Mesothelial cell of epicardium (in vitro differentiated cells): Measurements from ENCODE around the gene ITCH. TPM values are rescaled to one million over a fixed set of nuclear protein-coding genes. Genes with fewer than 3 reads are reported as not detected.

Source experiments
- DNase-seq, 2 experiments: peaks; one replicate each; pipeline ENCODE4 v3.0.0; 2021; ENCODE audit warnings: low spot score in 2 of 2; ENCODE audit not compliant: unreplicated experiment in 2 of 2
- H3K27ac Mint-ChIP-seq: 2 replicates; pipeline ENCODE4 v1.8.0; 2021; ENCODE audit warnings: mixed read lengths
- H3K27me3 Mint-ChIP-seq: 2 replicates; pipeline ENCODE4 v1.8.0; 2021; ENCODE audit warnings: low read depth, mixed read lengths
- H3K36me3 Mint-ChIP-seq: 2 replicates; pipeline ENCODE4 v1.8.0; 2021; ENCODE audit warnings: mixed read lengths
- H3K4me1 Mint-ChIP-seq: 2 replicates; pipeline ENCODE4 v1.8.0; 2021; ENCODE audit warnings: mixed read lengths
- H3K4me3 Mint-ChIP-seq: 2 replicates; pipeline ENCODE4 v1.8.0; 2021; ENCODE audit warnings: mild to moderate bottlenecking, moderate library complexity, mixed read lengths
- H3K9me3 Mint-ChIP-seq: 2 replicates; pipeline ENCODE4 v1.8.0; 2021; ENCODE audit warnings: mixed read lengths
- microRNA-seq: library from miRNA; unstranded; fragments of <30 nt; microRNA quantifications from one replicate; pipeline ENCODE4 v1.2.0, GENCODE V29; 2021; ENCODE audit warnings: inconsistent platforms, mixed read lengths
- total RNA-seq: library from RNA; stranded (reverse); gene quantifications from 3 replicates; pipeline ENCODE4 v1.2.1, GENCODE V29; 2021
- TF ChIP-seq, protein P1 (sequence below): fragments of 200-600 bp; sonication (generic); IDR thresholded peaks from one replicate; pipeline ENCODE4 v1.5.0; 2021; ENCODE audit warnings: antibody characterized with exemption; ENCODE audit not compliant: unreplicated experiment

ITCH gene
- total RNA-seq, 1 donor from 2014 or later = 60.2 TPM

DNA sequence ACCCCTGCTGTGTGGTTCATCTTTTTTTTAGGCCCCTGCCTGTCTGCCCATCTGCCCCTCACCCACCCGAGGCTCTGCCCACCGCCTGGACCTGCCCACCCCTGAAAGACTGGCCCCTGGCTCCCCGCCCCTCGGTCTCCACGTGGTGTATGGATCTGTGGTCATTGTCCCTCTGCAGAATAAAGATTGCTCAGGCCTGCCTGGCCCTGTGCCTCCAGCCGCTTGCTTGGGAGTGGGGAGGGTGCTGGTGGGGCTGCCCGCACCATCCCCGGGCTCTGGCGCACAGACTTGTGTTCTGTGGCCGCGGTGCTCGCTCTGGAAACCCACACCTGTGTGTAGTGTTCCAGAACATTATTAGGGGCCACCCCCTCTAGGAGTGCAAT, 197.1 kb downstream of the ITCH start:
- H3K27ac Mint-ChIP-seq = peak overlapping the region; percentile 74
- H3K36me3 Mint-ChIP-seq = no peaks in the 10 kb centered on the region
- H3K4me3 Mint-ChIP-seq = peak overlapping the region; percentile 64
- no peak for DNase-seq
- no peaks in the 10 kb centered on the region for H3K9me3 Mint-ChIP-seq
- no peaks in the 10 kb centered on the region for H3K27me3 Mint-ChIP-seq
- TF ChIP-seq, protein P1, sequence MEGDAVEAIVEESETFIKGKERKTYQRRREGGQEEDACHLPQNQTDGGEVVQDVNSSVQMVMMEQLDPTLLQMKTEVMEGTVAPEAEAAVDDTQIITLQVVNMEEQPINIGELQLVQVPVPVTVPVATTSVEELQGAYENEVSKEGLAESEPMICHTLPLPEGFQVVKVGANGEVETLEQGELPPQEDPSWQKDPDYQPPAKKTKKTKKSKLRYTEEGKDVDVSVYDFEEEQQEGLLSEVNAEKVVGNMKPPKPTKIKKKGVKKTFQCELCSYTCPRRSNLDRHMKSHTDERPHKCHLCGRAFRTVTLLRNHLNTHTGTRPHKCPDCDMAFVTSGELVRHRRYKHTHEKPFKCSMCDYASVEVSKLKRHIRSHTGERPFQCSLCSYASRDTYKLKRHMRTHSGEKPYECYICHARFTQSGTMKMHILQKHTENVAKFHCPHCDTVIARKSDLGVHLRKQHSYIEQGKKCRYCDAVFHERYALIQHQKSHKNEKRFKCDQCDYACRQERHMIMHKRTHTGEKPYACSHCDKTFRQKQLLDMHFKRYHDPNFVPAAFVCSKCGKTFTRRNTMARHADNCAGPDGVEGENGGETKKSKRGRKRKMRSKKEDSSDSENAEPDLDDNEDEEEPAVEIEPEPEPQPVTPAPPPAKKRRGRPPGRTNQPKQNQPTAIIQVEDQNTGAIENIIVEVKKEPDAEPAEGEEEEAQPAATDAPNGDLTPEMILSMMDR = no peak
- H3K4me1 Mint-ChIP-seq = peaks cover 11% of the 10 kb centered on the region

DNA sequence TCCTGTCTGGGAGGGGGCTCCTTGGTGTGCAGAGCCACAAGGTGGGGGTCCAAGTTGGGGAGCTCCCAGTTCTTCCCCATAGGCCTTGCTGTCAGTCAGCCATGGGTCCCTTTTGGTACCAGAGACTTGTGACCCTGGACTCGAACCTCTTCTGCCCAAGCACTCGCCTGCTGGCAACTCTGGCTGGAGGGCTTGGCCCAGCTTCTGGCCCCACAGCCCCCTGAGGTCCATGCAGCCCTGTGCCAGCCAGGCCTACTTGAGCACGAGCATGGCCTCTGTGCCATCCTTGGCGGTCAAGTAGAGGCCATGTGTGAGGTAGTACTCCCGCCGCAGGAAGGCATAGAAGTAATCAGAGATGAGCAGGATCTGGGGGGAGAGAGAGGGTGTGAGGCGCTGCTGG, 197.5 kb downstream of the ITCH start:
- Mint-ChIP-seq H3K27ac (no peak overlapping the region), H3K27me3 (no peaks in the 10 kb centered on the region), H3K9me3 (no peaks in the 10 kb centered on the region), H3K4me3 (peak overlapping the region; percentile 64), H3K4me1 (peaks cover 11% of the 10 kb centered on the region), H3K36me3 (peaks cover under 1% of the 10 kb centered on the region)
- TF ChIP-seq, protein P1 = no peak
- DNase-seq = no peak

Small RNA genes lying within 50 kb of the gene (microRNA-seq; reads per million reads assigned to microRNA genes)
- not detected for gene MIR644A

Other genes starting within 250 kb of the ITCH start
- gene ASIP, start 121.8 kb upstream of the ITCH start, total RNA-seq = not detected in 3 replicates
- 149 to 152 TPM (median 150 TPM) in 3 replicates for gene AHCY, start 59.9 kb upstream of the ITCH start, total RNA-seq
- gene DYNLRB1, start 153.1 kb downstream of the ITCH start, total RNA-seq = 95.9 to 101 TPM (median 96.7 TPM) in 3 replicates
- 36.0 to 42.2 TPM (median 37.8 TPM) in 3 replicates for gene MAP1LC3A, start 195.4 kb downstream of the ITCH start, total RNA-seq